GM21526 (cell line): ENCODE data around the gene APBB1.

Source experiments
- ATAC-seq: cut with Tn5 transposase; IDR thresholded peaks from one replicate; pipeline ENCODE4 v1.9.1; 2021; ENCODE audit warnings: moderate library complexity; ENCODE audit not compliant: unreplicated experiment, low FRiP score

APBB1 gene

GRCh38 chr11:6419009-6419631 lies at the start of gene APBB1:
Gene APBB1 (minus strand): TSS chr11:6419094. CDS start chr11:6411347, 7,747 bp downstream.
- ATAC-seq, result peak; percentile 57

- ATAC-seq, result no peak
Observed at GRCh38 chr11:6459099-6459450, 40.2 kb upstream of the APBB1 start.

- ATAC-seq, result no peak
Observed at GRCh38 chr11:6458352-6459098, 39.6 kb upstream of the APBB1 start.

GRCh38 chr11:6457581-6458320 lies 38.9 kb upstream of the APBB1 start:
- ATAC-seq, result no peak

GRCh38 chr11:6456361-6457073 lies 37.6 kb upstream of the APBB1 start:
- ATAC-seq, result no peak

DNA sequence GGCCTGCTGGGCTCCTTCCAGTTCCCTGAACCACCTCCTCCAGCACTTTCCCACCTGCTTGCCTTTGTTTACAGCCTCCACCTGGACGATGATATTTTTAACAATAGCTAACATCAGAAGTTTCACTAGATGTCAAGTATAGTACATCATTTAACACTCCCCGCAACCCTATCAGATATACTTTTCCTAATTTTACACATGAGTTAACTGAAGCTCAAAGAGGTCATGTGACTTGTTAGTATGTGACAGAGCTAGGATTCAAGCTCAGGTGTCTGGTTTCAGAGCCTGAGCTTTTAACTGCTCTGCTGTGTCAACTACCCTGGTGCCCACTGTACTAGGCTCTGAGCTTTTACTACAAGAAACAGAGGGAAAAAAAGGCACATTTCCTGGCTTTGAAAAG lies 36.2 kb upstream of the APBB1 start:
- ATAC-seq, result no peak

- no peak for ATAC-seq
Observed at GRCh38 chr11:6453152-6453551, 34.3 kb upstream of the APBB1 start.

DNA sequence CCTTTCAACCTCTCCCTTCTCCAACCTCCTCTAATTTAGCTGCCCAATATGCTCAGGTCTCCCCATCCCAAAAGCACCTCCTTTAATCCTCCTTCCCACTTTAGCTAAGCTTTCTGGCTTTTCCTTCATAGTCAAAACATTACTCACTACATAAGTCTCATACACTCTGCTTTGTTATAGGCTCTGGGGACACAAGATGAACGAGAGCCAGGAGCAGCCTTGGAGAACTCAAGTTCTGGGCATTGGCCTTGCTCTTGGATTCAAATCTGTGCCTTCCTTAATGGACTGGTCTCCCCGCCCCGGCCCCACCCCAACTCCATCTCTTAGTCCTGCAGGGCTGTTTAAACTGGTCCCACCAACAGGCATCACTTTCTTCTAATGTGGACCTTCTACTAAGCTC lies 33.3 kb upstream of the APBB1 start:
- no peak for ATAC-seq

DNA sequence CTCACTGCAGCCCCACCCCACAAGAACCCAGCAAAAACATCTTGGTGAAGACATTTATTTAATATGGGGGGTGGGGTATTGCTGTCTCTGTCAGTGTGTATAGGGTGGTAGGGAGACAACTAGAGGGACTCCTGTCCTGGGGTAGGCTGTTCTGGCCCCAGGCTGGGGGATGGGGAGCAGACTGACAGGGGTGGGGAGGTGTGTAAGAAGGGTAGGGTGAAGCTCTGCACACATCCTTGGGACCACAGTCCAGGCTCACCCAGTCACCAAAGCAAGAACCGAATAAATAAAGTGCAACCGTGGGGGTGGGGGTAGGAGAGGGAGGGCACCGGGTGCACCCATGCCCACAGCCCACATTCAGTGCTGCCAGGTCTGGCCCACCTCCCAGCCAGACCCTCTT lies 29.7 kb upstream of the APBB1 start:
- no peak for ATAC-seq

- peak; percentile 83 for ATAC-seq
Observed at GRCh38 chr11:6443269-6444003, 24.5 kb upstream of the APBB1 start.

GRCh38 chr11:6442441-6442840 lies 23.5 kb upstream of the APBB1 start:
- no peak for ATAC-seq

- no peak for ATAC-seq
Observed at GRCh38 chr11:6440906-6441358, 22.0 kb upstream of the APBB1 start, which contains the start of gene HPX. Gene HPX (minus strand): TSS chr11:6440987. CDS start chr11:6440963, 24 bp downstream.

DNA sequence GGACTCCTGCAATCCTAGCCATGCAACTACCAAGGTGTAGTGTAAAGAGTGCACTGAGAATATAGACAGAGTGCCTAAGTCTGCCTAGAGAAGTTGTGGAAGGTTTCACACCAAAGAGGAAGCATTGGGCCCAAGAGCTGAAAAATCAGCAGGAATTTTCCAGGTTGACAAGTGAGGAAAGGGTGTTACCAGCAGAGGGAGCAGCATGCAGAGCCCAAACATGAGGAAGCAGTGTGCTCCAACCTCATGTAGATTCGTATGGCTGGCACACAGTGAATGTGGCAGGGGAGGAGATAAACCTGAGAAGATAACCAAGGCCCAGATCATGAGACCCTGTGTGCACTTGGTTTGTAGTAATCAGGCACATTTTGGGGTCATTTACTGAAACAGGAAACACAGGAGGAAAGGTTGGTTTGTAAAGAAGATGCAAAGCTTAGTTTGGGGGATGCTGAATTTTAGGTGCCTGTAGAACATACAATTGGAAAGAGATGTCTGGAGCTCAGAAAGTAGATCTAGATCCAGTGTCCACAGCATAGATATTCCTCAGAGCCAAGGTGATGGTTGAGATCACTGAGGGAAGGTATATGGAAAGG lies 20.2 kb upstream of the APBB1 start:
- ATAC-seq, result no peak

GRCh38 chr11:6437993-6438392 lies 19.1 kb upstream of the APBB1 start:
- no peak for ATAC-seq

GRCh38 chr11:6437423-6437822 lies 18.5 kb upstream of the APBB1 start:
- ATAC-seq, result no peak

GRCh38 chr11:6433998-6434660 lies 15.2 kb upstream of the APBB1 start:
- peak; percentile 52 for ATAC-seq

GRCh38 chr11:6431861-6432260 lies 13.0 kb upstream of the APBB1 start:
- no peak for ATAC-seq

DNA sequence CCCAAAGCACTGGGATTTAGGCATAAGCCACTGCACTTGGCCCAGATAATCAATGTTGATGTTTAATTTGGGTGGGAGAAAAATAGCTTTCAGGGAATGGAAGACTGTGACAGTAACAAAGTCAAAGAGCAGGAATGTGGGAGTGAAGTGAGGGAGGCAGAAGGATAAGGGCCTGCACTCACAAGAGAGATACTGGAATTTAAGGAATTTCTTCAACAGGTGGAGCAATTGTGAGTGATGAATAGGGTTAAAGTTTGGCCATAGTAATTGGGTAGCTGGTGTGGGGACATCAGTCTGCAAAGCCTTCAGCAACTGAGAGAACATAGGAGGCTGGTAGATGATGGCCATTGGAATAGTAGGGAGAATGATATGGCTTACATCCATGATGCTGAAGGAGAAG lies 8.6 kb upstream of the APBB1 start:
- no peak for ATAC-seq

DNA sequence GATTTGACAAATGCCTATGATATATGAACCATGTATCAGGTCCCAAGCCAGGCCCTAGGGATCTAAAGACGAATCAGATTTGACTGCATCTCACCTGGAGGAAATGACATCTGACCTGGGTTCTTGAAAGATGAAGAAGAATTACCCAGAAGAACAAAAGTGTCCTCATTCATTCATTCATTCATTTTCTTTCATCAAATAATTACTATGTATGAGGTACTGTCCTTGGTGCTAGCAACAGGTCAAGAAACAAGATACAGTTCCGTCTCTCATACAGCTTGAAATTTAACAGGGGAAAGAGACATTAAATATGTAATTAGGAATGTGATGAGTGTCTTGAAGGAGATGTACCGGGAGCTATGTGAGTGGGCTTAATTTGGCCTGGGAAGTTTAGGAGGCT lies 1.8 kb upstream of the APBB1 start:
- ATAC-seq, result no peak
